ENCODE results near the gene TPPP2. TPM values are rescaled to one million over a fixed set of nuclear protein-coding genes. Genes with fewer than 3 reads are reported as not detected.

TPPP2 gene
- total and polyA plus RNA-seq, 2 experiments from 2014 or later = not detected

GRCh38 chr14:21019366-21019765, 10.7 kb upstream of the TPPP2 start:
- no peaks in the 10 kb centered on the region for H3F3A ChIP-seq (replicated peaks; ENCODE audit: low read depth)
- no peak overlapping the region for H3K4me2 ChIP-seq
- H4K20me1 ChIP-seq (replicated peaks; ENCODE audit: insufficient read depth) = no peaks in the 10 kb centered on the region
- no peak overlapping the region for H2AFZ ChIP-seq
- DNase-seq (ENCODE audit: low spot score) (no peak), ATAC-seq (no peak)
- H3K4me1 ChIP-seq (ENCODE audit: insufficient read depth) = peaks cover 22% of the 10 kb centered on the region
- H3K4me3 ChIP-seq = no peak overlapping the region
- H3K9me2 ChIP-seq (ENCODE audit: insufficient read depth) = no peaks in the 10 kb centered on the region
- Mint-ChIP-seq H3K9me3 (no peaks in the 10 kb centered on the region; the same call in 2 of the 3 replicates), H3K36me3 (ENCODE audit: low read depth) (peaks cover 19% of the 10 kb centered on the region), H3K27ac (no peak overlapping the region), H3K4me1 (peaks cover 31% of the 10 kb centered on the region), H3K27me3 (ENCODE audit: insufficient read depth, low read depth, poor library complexity) (peaks cover 24% of the 10 kb centered on the region), H3K4me3 (no peak overlapping the region)
- no peaks in the 10 kb centered on the region; the same call in 1 of the 2 replicates for H3K79me2 ChIP-seq (replicated peaks; ENCODE audit: insufficient read depth)
- TF ChIP-seq ZNF114 (CRISPR knock-in tag; IDR thresholded peaks at IDR 0.05) = no peak
- no peaks in the 10 kb centered on the region for H3K36me3 ChIP-seq (ENCODE audit: insufficient read depth)
- no peak overlapping the region for H3K27ac ChIP-seq (ENCODE audit: low read depth)
- H3K27me3 ChIP-seq (ENCODE audit: insufficient read depth) = peaks cover 22% of the 10 kb centered on the region

- H4K20me1 ChIP-seq (replicated peaks; ENCODE audit: insufficient read depth) = no peaks in the 10 kb centered on the region
- H2AFZ ChIP-seq = no peak overlapping the region
- TF ChIP-seq ZNF331 (CRISPR knock-in tag; IDR thresholded peaks at IDR 0.05; ENCODE audit: low read depth) = no peak
- no peak for TF ChIP-seq CREB1 (CRISPR knock-in tag; IDR thresholded peaks at IDR 0.05; ENCODE audit: low read depth)
- no peak overlapping the region for H3K4me2 ChIP-seq
- H3F3A ChIP-seq (replicated peaks; ENCODE audit: low read depth) = peaks cover 5% of the 10 kb centered on the region; the same call in 1 of the 2 replicates
- H3K9me2 ChIP-seq (ENCODE audit: insufficient read depth) = no peaks in the 10 kb centered on the region
- H3K4me3 ChIP-seq = no peak overlapping the region
- H3K4me1 ChIP-seq (ENCODE audit: insufficient read depth) = peaks cover 18% of the 10 kb centered on the region
- no peaks in the 10 kb centered on the region; the same call in 1 of the 2 replicates for H3K79me2 ChIP-seq (replicated peaks; ENCODE audit: insufficient read depth)
- no peaks in the 10 kb centered on the region for H3K36me3 ChIP-seq (ENCODE audit: insufficient read depth)
- ATAC-seq = no peak
- Mint-ChIP-seq H3K27me3 (ENCODE audit: insufficient read depth, low read depth, poor library complexity) (peaks cover 25% of the 10 kb centered on the region), H3K4me1 (peaks cover 24% of the 10 kb centered on the region), H3K36me3 (ENCODE audit: low read depth) (peaks cover 19% of the 10 kb centered on the region), H3K27ac (no peak overlapping the region), H3K9me3 (no peaks in the 10 kb centered on the region; the same call in 2 of the 3 replicates), H3K4me3 (no peak overlapping the region)
- DNase-seq (ENCODE audit: low spot score) = no peak
- H3K27me3 ChIP-seq (ENCODE audit: insufficient read depth) = peaks cover 24% of the 10 kb centered on the region
- H3K27ac ChIP-seq (ENCODE audit: low read depth) = no peak overlapping the region
Observed at GRCh38 chr14:21020977-21021545, 9.0 kb upstream of the TPPP2 start.

GRCh38 chr14:21022686-21023085, 7.3 kb upstream of the TPPP2 start:
- no peaks in the 10 kb centered on the region; the same call in 1 of the 2 replicates for H3K79me2 ChIP-seq (replicated peaks; ENCODE audit: insufficient read depth)
- no peak for ATAC-seq
- H3K27me3 ChIP-seq (ENCODE audit: insufficient read depth) = peaks cover 30% of the 10 kb centered on the region
- no peaks in the 10 kb centered on the region for H3K36me3 ChIP-seq (ENCODE audit: insufficient read depth)
- peaks cover 33% of the 10 kb centered on the region for H3K27me3 Mint-ChIP-seq (ENCODE audit: insufficient read depth, low read depth, poor library complexity)
- peaks cover 7% of the 10 kb centered on the region; the same call in 1 of the 2 replicates for H3F3A ChIP-seq (replicated peaks; ENCODE audit: low read depth)
- no peak overlapping the region for H3K27ac ChIP-seq (ENCODE audit: low read depth)
- H4K20me1 ChIP-seq (replicated peaks; ENCODE audit: insufficient read depth) = no peaks in the 10 kb centered on the region
- peaks cover 31% of the 10 kb centered on the region for H3K4me1 ChIP-seq (ENCODE audit: insufficient read depth)
- no peaks in the 10 kb centered on the region; the same call in 2 of the 3 replicates for H3K9me3 Mint-ChIP-seq
- peaks cover 19% of the 10 kb centered on the region for H3K36me3 Mint-ChIP-seq (ENCODE audit: low read depth)
- no peak overlapping the region for H3K4me3 ChIP-seq
- DNase-seq (ENCODE audit: low spot score) = no peak
- H3K4me3 Mint-ChIP-seq = peak overlapping the region; percentile 12; the same call in 1 of the 3 replicates
- TF ChIP-seq POLR2AphosphoS5 (IDR thresholded peaks at IDR 0.05; ENCODE audit: low read depth) = no peak
- peaks cover 39% of the 10 kb centered on the region for H3K4me1 Mint-ChIP-seq
- no peak overlapping the region for H3K4me2 ChIP-seq
- no peak overlapping the region for H3K27ac Mint-ChIP-seq
- no peaks in the 10 kb centered on the region for H3K9me2 ChIP-seq (ENCODE audit: insufficient read depth)
- no peak overlapping the region for H2AFZ ChIP-seq

- DNase-seq (ENCODE audit: low spot score) = no peak
- Histone ChIP-seq H3K27ac (ENCODE audit: low read depth) (no peak overlapping the region), H4K20me1 (replicated peaks; ENCODE audit: insufficient read depth) (no peaks in the 10 kb centered on the region), H3K36me3 (ENCODE audit: insufficient read depth) (no peaks in the 10 kb centered on the region), H3K9me2 (ENCODE audit: insufficient read depth) (no peaks in the 10 kb centered on the region), H3K79me2 (replicated peaks; ENCODE audit: insufficient read depth) (no peaks in the 10 kb centered on the region; the same call in 1 of the 2 replicates), H2AFZ (no peak overlapping the region), H3K27me3 (ENCODE audit: insufficient read depth) (peaks cover 30% of the 10 kb centered on the region), H3K4me1 (ENCODE audit: insufficient read depth) (peaks cover 31% of the 10 kb centered on the region), H3K4me2 (peak overlapping the region; percentile 97; the same call in 1 of the 2 replicates), H3F3A (replicated peaks; ENCODE audit: low read depth) (peaks cover 7% of the 10 kb centered on the region; the same call in 1 of the 2 replicates), H3K4me3 (no peak overlapping the region)
- no peak for ATAC-seq
- no peaks in the 10 kb centered on the region; the same call in 2 of the 3 replicates for H3K9me3 Mint-ChIP-seq
- peaks cover 31% of the 10 kb centered on the region for H3K27me3 Mint-ChIP-seq (ENCODE audit: insufficient read depth, low read depth, poor library complexity)
- H3K4me3 Mint-ChIP-seq = no peak overlapping the region; the same call in 2 of the 3 replicates
- peaks cover 19% of the 10 kb centered on the region for H3K36me3 Mint-ChIP-seq (ENCODE audit: low read depth)
- no peak overlapping the region for H3K27ac Mint-ChIP-seq
- peaks cover 39% of the 10 kb centered on the region for H3K4me1 Mint-ChIP-seq
- TF ChIP-seq NANOG (IDR thresholded peaks at IDR 0.05; ENCODE audit: borderline replicate concordance) = no peak
- TF ChIP-seq ETS1 (IDR thresholded peaks at IDR 0.05) = no peak
- TF ChIP-seq CREB1 (CRISPR knock-in tag; IDR thresholded peaks at IDR 0.05; ENCODE audit: low read depth) = no peak
- no peak for TF ChIP-seq STAT1 (IDR thresholded peaks at IDR 0.05; ENCODE audit: unreplicated experiment)
- no peak for TF ChIP-seq CTCF (conservative IDR thresholded peaks at IDR 0.05; ENCODE audit: low read depth in 2 of 2)
- no peak for TF ChIP-seq ZNF331 (CRISPR knock-in tag; IDR thresholded peaks at IDR 0.05; ENCODE audit: low read depth)
- TF ChIP-seq POLR2AphosphoS5 (IDR thresholded peaks at IDR 0.05; ENCODE audit: low read depth) = no peak
Observed at GRCh38 chr14:21023174-21023573, 6.8 kb upstream of the TPPP2 start.
